Tibial nerve (tissue), 3 donors: ENCODE data around the gene EID2B.

ENCODE experiments used
- CTCF ChIP-seq, 5 experiments: fragments of 200-600 bp in 3 of 5; fragments of 450-650 bp in 2 of 5; sonication (generic) in 3 of 5; IDR thresholded peaks; one replicate each; pipeline ENCODE4 v1.5.1; 2016 to 2019; ENCODE audit warnings: antibody characterized with exemption in 5 of 5, mild to moderate bottlenecking in 3 of 5, moderate library complexity in 2 of 5
- POLR2A ChIP-seq, 2 donors: fragments of 450-650 bp; IDR thresholded peaks; one replicate each; pipeline ENCODE4 v1.6.1; 2017; ENCODE audit warnings: antibody characterized with exemption in 2 of 2, mild to moderate bottlenecking in 2 of 2, moderate library complexity in 2 of 2

GRCh38 chr19:39489756-39490155, 42.9 kb downstream of the EID2B start:
- TF ChIP-seq CTCF (IDR thresholded peaks at IDR 0.05) (no peak), POLR2A (IDR thresholded peaks at IDR 0.05) (no peak)
